K562 (cell line): ENCODE results near the gene PCGF6. TPM values are rescaled to one million over a fixed set of nuclear protein-coding genes. Genes with fewer than 3 reads are reported as not detected.

Experiments
- ARNT ChIP-seq, 2 experiments: fragments of 450-650 bp; IDR thresholded peaks; 2 replicates each; pipeline ENCODE4 v1.6.1; 2016; ENCODE audit warnings: mild to moderate bottlenecking in 1 of 2
- CHD7 ChIP-seq: fragments of 200-600 bp; sonication (generic); IDR thresholded peaks from one replicate; pipeline ENCODE4 v1.6.1; 2012; ENCODE audit warnings: mild to moderate bottlenecking, low read depth, low read length, inconsistent platforms
- CREB3 ChIP-seq: fragments of 450-650 bp; conservative IDR thresholded peaks from 2 replicates; pipeline ENCODE4 v1.6.1; 2016; ENCODE audit warnings: missing genetic modification characterization, low read depth, mild to moderate bottlenecking, missing compliant biosample characterization, moderate library complexity
- FOXK1 ChIP-seq: sonication (generic); formaldehyde crosslinking; IDR thresholded peaks from 2 replicates; pipeline ENCODE4 v1.8.0; 2022; ENCODE audit warnings: missing genetic modification reagents, mild to moderate bottlenecking, borderline replicate concordance
- FUS ChIP-seq: fragments of 200-400 bp; formaldehyde crosslinking; optimal IDR thresholded peaks from 2 replicates; pipeline ENCODE3; 2017; ENCODE audit warnings: low read depth, low read length
- L3MBTL2 ChIP-seq: fragments of 450-650 bp; IDR thresholded peaks from 2 replicates; pipeline ENCODE4 v1.6.1; 2016; ENCODE audit warnings: mild to moderate bottlenecking, moderate library complexity
- MAFF ChIP-seq: IDR thresholded peaks from 2 replicates; pipeline ENCODE4 v1.6.1; 2012; ENCODE audit warnings: low read length, improper control_type of control experiment
- NFE2 ChIP-seq: IDR thresholded peaks from 2 replicates; pipeline ENCODE4 v1.6.1; 2014; ENCODE audit warnings: antibody characterized with exemption, low read depth
- NR2C1 ChIP-seq, 2 experiments: fragments of 450-650 bp; IDR thresholded peaks; 2 replicates each; pipeline ENCODE4 v1.6.1; 2017; ENCODE audit warnings: mild to moderate bottlenecking in 2 of 2, antibody characterized with exemption in 1 of 2, inconsistent platforms in 1 of 2, missing compliant biosample characterization in 1 of 2, missing genetic modification characterization in 1 of 2
- PML ChIP-seq: IDR thresholded peaks from 2 replicates; pipeline ENCODE4 v1.6.1; 2012; ENCODE audit warnings: low read length, inconsistent platforms
- SMARCE1 ChIP-seq: fragments of 450-650 bp; IDR thresholded peaks from 2 replicates; pipeline ENCODE4 v1.7.1; 2016; ENCODE audit warnings: mild to moderate bottlenecking
- TOE1 ChIP-seq, 2 experiments: fragments of 450-650 bp in 1 of 2; sonication (generic) in 1 of 2; formaldehyde crosslinking in 1 of 2; IDR thresholded peaks; 2 replicates each; pipeline versions ENCODE4 v1.7.1 to v1.8.0; 2016 to 2022; ENCODE audit warnings: borderline replicate concordance in 2 of 2, mild to moderate bottlenecking in 2 of 2, antibody characterized with exemption in 1 of 2, inconsistent platforms in 1 of 2, low read depth in 1 of 2, missing genetic modification reagents in 1 of 2, moderate library complexity in 1 of 2
- ZKSCAN1 ChIP-seq: fragments of 150-350 bp; IDR thresholded peaks from 2 replicates; pipeline ENCODE4 v1.6.1; 2016; ENCODE audit warnings: low read depth, low read length
- ZNF239 ChIP-seq: fragments of 250-450 bp; sonication (Bioruptor Pico); IDR thresholded peaks from 2 replicates; pipeline ENCODE4 v1.4.0; 2020; ENCODE audit warnings: mild to moderate bottlenecking
- ZNF696 ChIP-seq: fragments of 250-450 bp; sonication (Bioruptor Pico); conservative IDR thresholded peaks from 2 replicates; pipeline ENCODE4 v1.4.0; 2020; ENCODE audit warnings: mild to moderate bottlenecking, moderate library complexity
- polyA plus RNA-seq, 8 experiments: library from polyadenylated mRNA; depleted of rRNA in 4 of 8; stranded (reverse) in 5 of 8; unstranded in 3 of 8; fragments of >200 nt; fragmentation: Nextera tagmentation in 2 of 8; fragmentation: Illumina TruSeq in 1 of 8; extraction: Ambion mirVana in 2 of 8; extraction: Trizol in 1 of 8; gene quantifications; 2 replicates each; pipeline versions ENCODE4 v1.2.1 to v1.2.3, GENCODE V29; 2011 to 2014; ENCODE audit warnings: inconsistent platforms in 1 of 8, missing spikeins in 1 of 8
- total RNA-seq, 7 experiments: library from RNA; depleted of rRNA in 6 of 7; stranded (reverse); fragments of >200 nt in 6 of 7; fragmentation: Illumina TruSeq in 2 of 7; extraction: Trizol in 2 of 7; gene quantifications; 2 replicates each; pipeline versions ENCODE4 v1.2.1 to v1.2.3, GENCODE V29; 2011 to 2021; ENCODE audit warnings: low replicate concordance in 1 of 7
- TF ChIP-seq, protein P1 (sequence below), 2 experiments: fragments of 450-650 bp; IDR thresholded peaks; 2 replicates each; pipeline ENCODE4 v1.6.1; 2016

The PCGF6 gene
- total and polyA plus RNA-seq, 9 of the 15 experiments (the other 6 are each of a cell fraction or from before 2014, with no cell fraction given), result 8.4 to 24.6 (median 20.6) TPM

DNA sequence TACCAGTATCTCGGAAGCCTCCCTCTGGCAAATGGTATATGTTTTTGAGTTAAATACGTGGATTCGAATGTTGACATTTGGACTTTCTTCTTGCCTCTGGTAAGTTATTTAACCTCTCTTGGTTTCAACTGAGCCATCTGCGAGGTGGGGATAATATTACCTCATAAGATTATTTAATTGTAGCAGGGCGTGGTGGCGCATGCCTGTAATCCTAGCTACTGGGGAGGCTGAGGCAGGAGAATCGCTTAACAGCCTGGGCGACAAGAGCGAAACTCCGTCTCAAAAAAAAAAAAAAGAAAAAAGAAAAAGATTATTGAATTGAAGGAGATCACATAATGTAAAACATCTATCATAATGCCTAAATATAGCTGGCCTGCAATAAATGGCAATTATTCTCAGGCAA lies 16.4 kb upstream of the PCGF6 start (continued):
- no peak for TF ChIP-seq MAFF
- no peak for TF ChIP-seq FUS
- TF ChIP-seq NFE2, result no peak
- TF ChIP-seq, protein P1, sequence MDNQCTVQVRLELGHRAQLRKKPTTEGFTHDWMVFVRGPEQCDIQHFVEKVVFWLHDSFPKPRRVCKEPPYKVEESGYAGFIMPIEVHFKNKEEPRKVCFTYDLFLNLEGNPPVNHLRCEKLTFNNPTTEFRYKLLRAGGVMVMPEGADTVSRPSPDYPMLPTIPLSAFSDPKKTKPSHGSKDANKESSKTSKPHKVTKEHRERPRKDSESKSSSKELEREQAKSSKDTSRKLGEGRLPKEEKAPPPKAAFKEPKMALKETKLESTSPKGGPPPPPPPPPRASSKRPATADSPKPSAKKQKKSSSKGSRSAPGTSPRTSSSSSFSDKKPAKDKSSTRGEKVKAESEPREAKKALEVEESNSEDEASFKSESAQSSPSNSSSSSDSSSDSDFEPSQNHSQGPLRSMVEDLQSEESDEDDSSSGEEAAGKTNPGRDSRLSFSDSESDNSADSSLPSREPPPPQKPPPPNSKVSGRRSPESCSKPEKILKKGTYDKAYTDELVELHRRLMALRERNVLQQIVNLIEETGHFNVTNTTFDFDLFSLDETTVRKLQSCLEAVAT (IDR thresholded peaks at IDR 0.05), result peak in 1 of 2 experiments; percentile 27; a peak in 1 of 4 replicates
- no peak for TF ChIP-seq CREB3
- no peak for TF ChIP-seq ZKSCAN1
- TF ChIP-seq ZNF696 (CRISPR knock-in tag), result no peak
- peak in 1 of 2 experiments; percentile 74; a peak in 2 of 4 replicates for TF ChIP-seq ARNT (IDR thresholded peaks at IDR 0.05)
- TF ChIP-seq SMARCE1, result no peak
- no peak for TF ChIP-seq PML
- TF ChIP-seq TOE1 (IDR thresholded peaks at IDR 0.05; ENCODE audit: borderline replicate concordance), result no peak
- TF ChIP-seq TOE1 (CRISPR knock-in tag; IDR thresholded peaks at IDR 0.05; ENCODE audit: borderline replicate concordance, low read depth), result no peak
- TF ChIP-seq CHD7, result no peak
- TF ChIP-seq L3MBTL2, result no peak
- TF ChIP-seq FOXK1 (CRISPR knock-in tag), result no peak
- 0 out of 2 replicates have a peak, but pooled peaks have one; percentile 11 for TF ChIP-seq NR2C1 (IDR thresholded peaks at IDR 0.05)
- TF ChIP-seq NR2C1 (tag; IDR thresholded peaks at IDR 0.05), result no peak
- no peak for TF ChIP-seq ZNF239 (CRISPR knock-in tag)
